Cardiac muscle cell (in vitro differentiated cells and primary cell): ENCODE measurements around the gene WDR72. TPM values are rescaled to one million over a fixed set of nuclear protein-coding genes. Genes with fewer than 3 reads are reported as not detected.

Experiments used
- DNase-seq, 2 donors: peaks; one replicate each; pipeline versions ENCODE4 v3.0.0 to v3.0.0-alpha.2; 2010 to 2017; ENCODE audit warnings: low read depth in 1 of 2, low spot score in 1 of 2
- H3K27ac ChIP-seq: fragments of 200-600 bp; sonication (generic); 2 replicates; pipeline ENCODE4 v1.5.1; 2016
- H3K27me3 ChIP-seq: fragments of 200-600 bp; sonication (generic); 2 replicates; pipeline ENCODE4 v1.6.0; 2016; ENCODE audit warnings: control low read depth
- H3K36me3 ChIP-seq: fragments of 200-600 bp; sonication (generic); 2 replicates; pipeline ENCODE4 v1.5.1; 2016; ENCODE audit warnings: control low read depth
- H3K4me1 ChIP-seq: fragments of 200-600 bp; sonication (generic); 2 replicates; pipeline ENCODE4 v1.8.1; 2017; ENCODE audit warnings: low read depth, mild to moderate bottlenecking, mixed run types
- H3K4me3 ChIP-seq: fragments of 200-600 bp; sonication (generic); 2 replicates; pipeline ENCODE4 v1.5.1; 2016; ENCODE audit warnings: mild to moderate bottlenecking
- H3K9me3 ChIP-seq: fragments of 200-600 bp; sonication (generic); 2 replicates; pipeline ENCODE4 v1.5.1; 2017; ENCODE audit warnings: low read depth, mild to moderate bottlenecking, control low read depth
- CTCF ChIP-seq: IDR thresholded peaks from 2 replicates; pipeline ENCODE4 v1.5.1; 2012; ENCODE audit warnings: low read depth, mild to moderate bottlenecking, low read length
- polyA plus RNA-seq: library from polyadenylated mRNA; unstranded; fragments of >200 nt; fragmentation: Nextera tagmentation; extraction: Ambion mirVana; gene quantifications from 2 replicates; pipeline ENCODE4 v1.2.1, GENCODE V29; 2016
- total RNA-seq: library from RNA; depleted of rRNA; stranded (reverse); fragments of >200 nt; gene quantifications from 2 replicates; pipeline ENCODE4 v1.2.3, GENCODE V29; 2016

Gene WDR72
- total and polyA plus RNA-seq, 2 experiments from 2014 or later = 4.5 to 8.9 TPM

GRCh38 chr15:53658255-53658654, 101.2 kb downstream of the WDR72 start:
- Histone ChIP-seq H3K4me1 (peaks cover 14% of the 10 kb centered on the region), H3K27ac (no peak overlapping the region), H3K4me3 (no peak overlapping the region), H3K27me3 (peaks cover 48% of the 10 kb centered on the region), H3K36me3 (no peaks in the 10 kb centered on the region), H3K9me3 (no peaks in the 10 kb centered on the region)
- TF ChIP-seq CTCF = no peak
- peak in 1 of 2 donors; percentile 29 for DNase-seq

- no peak for DNase-seq
- TF ChIP-seq CTCF = no peak
- Histone ChIP-seq H3K27me3 (peaks cover 13% of the 10 kb centered on the region), H3K27ac (no peak overlapping the region), H3K4me1 (peaks cover 4% of the 10 kb centered on the region), H3K9me3 (no peaks in the 10 kb centered on the region), H3K4me3 (no peak overlapping the region), H3K36me3 (no peaks in the 10 kb centered on the region)
Measured at GRCh38 chr15:53648934-53649333, 110.5 kb downstream of the WDR72 start.

- no peak for TF ChIP-seq CTCF
- peaks cover 7% of the 10 kb centered on the region for H3K27me3 ChIP-seq
- peaks cover 4% of the 10 kb centered on the region for H3K4me1 ChIP-seq
- H3K4me3 ChIP-seq = no peak overlapping the region
- H3K36me3 ChIP-seq = no peaks in the 10 kb centered on the region
- DNase-seq = no peak
- H3K27ac ChIP-seq = no peak overlapping the region
- no peaks in the 10 kb centered on the region for H3K9me3 ChIP-seq
Measured at GRCh38 chr15:53644660-53645059, 114.8 kb downstream of the WDR72 start.

- DNase-seq = no peak
- TF ChIP-seq CTCF = no peak
- no peaks in the 10 kb centered on the region for H3K36me3 ChIP-seq
- H3K4me1 ChIP-seq = no peaks in the 10 kb centered on the region
- H3K4me3 ChIP-seq = no peak overlapping the region
- H3K9me3 ChIP-seq = no peaks in the 10 kb centered on the region
- H3K27me3 ChIP-seq = no peaks in the 10 kb centered on the region
- no peak overlapping the region for H3K27ac ChIP-seq
Measured at GRCh38 chr15:53634517-53635106, 124.9 kb downstream of the WDR72 start.

- H3K4me3 ChIP-seq = no peak overlapping the region
- no peak for DNase-seq
- H3K9me3 ChIP-seq = no peaks in the 10 kb centered on the region
- H3K27ac ChIP-seq = no peak overlapping the region
- no peaks in the 10 kb centered on the region for H3K27me3 ChIP-seq
- TF ChIP-seq CTCF = no peak
- H3K36me3 ChIP-seq = no peaks in the 10 kb centered on the region
- H3K4me1 ChIP-seq = no peaks in the 10 kb centered on the region
Measured at GRCh38 chr15:53627279-53627678, 132.2 kb downstream of the WDR72 start.
